Middle frontal gyrus (tissue), 1 donor: ENCODE results near the gene FRAT1.

Source experiments
- DNase-seq: peaks from one replicate; pipeline ENCODE4 v3.0.0-alpha.2; 2015; ENCODE audit warnings: low spot score; ENCODE audit errors: extremely low spot score

Gene FRAT1

DNA sequence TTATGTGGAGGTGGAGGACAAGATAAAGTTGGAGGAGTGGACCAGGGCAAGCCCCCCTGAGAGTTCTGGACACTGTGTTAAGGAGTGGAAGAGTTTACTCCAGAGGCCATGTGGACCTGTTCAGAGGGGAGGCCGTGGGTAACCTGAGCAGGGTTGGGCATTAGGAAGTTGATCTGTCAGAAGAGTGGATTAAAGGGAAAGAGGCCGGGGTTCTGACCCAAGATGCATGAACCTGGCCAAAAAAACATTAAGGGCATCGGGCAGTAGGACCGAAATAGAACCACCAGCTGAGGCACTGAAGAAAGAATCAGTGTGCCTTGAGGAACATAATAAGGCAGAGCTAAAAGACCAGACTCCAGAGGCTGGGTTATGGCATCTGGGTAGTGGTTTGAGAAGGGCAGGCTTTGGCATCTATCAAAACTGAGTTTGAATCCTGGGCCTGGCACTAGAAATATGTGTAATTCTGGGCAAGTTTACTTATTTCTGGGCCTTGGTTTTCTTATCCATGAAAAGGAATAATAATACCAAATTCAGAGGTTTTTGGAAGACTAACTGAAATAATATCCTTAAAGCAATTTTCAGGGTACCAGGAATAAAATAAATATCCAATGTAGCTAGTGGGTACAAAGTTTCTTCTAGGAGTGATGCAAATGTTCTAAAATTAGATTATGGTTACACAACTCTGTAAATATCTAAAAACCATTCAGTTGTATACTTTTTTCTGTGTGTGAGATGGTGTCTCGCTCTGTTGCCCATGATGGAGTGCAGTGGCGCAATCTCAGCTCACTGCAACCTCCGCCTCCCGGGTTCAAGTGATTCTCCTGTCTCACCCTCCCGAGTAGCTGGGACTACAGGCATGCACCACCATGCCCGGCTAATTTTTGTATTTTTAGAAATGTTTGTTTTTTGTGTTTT lies 10.9 kb upstream of the FRAT1 start:
- no peak for DNase-seq

DNA sequence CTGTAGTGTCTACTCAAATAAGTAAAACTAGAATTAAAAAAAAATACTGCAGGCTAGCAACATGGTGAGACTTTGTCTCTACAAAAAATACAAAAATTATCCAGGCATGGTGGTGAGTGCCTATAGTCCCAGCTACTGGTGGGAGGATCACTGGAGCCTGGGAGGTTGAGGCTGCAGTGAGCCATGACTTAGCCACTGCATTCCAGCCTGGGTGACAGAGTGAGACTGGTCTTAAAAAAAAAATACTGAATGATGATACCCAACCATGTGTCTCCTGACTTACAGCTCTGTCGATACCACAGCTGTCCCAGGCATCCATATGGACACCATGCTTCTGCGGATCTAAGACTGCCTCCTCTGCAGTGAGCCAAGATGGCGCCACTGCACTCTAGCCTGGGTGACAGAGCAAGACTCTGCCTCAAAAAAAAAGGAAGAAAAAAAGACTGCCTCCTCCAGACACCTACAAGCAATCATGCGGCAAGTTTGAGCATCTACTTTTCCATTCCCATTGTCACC lies 7.9 kb upstream of the FRAT1 start:
- no peak for DNase-seq

DNA sequence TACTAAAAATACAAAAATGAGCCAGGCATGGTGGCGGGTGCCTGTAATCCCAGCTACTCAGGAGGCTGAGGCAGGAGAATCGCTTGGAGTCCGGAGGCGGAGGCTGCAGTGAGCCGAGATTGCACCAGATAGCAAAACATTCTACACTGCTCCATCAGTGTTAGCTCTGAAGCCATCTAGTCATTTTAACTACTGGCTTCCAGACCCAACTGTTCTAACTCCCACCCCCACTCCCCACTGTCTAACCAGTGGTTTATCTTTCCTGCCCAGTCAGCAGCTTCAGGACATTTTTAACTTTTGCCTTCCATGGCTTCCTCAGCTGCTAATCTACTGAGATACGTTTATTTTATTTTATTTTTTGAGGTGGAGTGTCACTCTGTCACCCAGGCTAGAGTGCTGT lies 6.2 kb upstream of the FRAT1 start:
- no peak for DNase-seq

DNA sequence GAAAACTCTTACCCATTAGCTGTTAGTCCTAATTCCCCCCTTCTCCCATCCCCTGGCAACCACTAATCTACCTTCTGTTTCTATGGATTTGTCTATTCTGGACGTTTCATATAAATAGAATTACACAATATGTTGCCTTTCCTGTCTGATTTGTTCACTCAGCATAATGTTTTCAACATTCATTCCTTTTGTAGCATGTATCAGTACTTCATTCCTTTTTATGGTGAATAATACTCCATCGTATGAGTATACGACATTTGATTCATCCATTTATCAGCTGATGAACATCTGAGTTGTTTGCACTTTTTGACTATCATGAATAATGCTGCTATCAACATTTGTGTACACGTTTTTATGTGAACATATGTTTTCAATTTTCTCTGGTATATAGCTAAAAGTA lies 4.4 kb upstream of the FRAT1 start:
- no peak for DNase-seq

DNA sequence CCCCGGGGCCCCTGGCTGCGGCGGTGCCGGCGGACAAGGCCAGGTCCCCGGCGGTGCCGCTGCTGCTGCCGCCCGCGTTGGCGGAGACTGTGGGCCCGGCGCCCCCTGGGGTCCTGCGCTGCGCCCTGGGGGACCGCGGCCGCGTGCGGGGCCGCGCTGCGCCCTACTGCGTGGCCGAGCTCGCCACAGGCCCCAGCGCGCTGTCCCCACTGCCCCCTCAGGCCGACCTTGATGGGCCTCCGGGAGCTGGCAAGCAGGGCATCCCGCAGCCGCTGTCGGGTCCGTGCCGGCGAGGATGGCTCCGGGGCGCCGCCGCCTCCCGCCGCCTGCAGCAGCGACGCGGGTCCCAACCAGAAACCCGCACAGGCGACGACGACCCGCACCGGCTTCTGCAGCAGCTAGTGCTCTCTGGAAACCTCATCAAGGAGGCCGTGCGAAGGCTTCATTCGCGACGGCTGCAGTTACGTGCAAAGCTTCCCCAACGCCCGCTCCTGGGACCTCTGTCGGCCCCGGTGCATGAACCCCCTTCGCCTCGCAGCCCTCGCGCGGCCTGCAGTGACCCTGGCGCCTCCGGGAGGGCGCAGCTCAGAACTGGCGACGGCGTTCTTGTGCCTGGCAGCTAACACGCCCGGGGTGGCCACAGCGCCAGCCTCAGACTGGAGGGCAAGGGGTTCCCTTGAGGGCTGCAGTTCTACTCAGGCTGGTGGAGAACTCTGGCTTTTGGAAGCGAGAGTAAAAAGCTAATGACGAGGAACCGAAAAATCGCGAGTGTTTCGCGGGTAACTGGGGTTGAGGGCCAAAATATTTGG lies 804 bp downstream of the FRAT1 start:
- no peak for DNase-seq

DNA sequence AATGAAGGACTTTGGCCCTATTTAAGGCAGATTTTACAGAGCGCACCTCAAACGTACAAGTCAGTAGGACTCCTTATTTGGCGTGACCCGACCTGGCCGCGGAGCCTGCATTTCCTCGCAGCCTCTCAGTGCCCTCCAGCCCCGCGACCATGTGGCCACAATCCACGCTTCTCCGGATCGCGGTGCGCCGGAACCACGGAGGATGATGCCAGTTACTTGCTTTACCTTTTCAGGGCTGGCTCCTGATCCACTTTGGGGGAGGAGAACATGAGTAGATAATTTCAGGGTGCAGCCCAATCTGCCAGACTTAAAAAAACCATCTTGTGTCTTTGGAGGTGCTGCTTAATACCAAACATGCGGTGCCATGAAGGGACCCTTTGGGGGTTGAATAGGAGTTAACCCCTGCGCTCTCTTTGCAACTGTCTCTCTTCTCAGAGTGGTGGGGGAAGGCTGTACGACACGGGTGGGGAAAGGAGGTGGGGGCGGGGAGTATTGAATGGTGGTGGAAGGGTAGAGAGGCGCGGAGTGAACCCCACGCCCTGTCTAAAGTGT lies 1.5 kb downstream of the FRAT1 start:
- no peak for DNase-seq

DNA sequence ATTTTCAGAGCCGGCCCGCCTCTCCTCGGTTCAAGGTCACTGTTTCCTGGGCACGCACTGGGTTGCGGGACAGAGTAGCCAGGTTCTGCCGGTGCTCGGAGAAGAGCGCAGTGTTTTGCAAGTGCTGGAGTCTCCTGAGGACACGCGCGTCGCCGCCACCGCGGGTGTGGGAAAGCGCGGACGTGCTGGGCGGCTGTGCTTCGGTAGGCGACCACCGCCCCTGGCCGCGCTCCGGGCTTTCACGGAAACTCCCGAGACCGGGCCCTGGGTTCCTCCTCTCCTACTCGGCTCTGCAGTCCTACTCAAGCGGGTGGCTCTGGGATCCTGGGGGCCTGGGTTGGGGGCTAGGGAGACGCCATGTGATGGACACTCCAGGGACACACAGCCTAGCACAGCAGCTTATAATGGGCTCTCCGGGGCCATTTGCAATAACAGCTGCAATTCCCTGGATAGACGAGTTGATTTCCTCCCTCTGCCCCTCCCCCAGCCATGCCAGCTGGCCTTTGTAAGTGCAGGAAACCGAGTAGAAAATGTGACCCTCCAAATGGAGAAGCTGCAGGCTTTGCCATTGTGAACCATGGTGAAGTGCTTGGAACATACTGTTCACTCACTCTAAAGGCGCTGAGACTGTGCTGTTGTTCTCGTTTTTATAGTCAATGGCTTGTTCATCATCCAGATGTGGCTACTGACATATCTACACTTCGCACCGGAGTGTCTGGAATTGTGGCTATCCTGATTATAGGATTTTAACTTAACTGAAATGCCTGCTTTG lies 2.1 kb downstream of the FRAT1 start:
- no peak for DNase-seq

DNA sequence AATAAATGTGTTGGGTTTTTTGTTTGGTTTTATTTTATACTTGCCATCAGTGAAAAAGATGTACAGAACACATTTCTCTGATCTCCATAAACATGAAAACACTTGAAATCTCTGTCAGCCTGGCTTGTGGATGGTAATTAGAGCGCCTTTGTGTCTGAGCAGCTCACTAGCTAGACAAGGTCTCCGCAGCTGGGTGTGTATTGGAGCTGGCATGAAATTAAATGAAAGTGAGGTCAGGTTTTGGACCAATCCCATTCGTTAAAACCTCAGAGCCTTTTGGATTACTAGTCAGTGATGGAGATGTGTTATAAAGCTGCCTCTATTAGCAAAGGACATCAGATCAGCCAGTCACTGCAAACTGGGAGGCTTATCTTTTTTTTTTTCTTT lies 2.7 kb downstream of the FRAT1 start:
- no peak for DNase-seq

DNA sequence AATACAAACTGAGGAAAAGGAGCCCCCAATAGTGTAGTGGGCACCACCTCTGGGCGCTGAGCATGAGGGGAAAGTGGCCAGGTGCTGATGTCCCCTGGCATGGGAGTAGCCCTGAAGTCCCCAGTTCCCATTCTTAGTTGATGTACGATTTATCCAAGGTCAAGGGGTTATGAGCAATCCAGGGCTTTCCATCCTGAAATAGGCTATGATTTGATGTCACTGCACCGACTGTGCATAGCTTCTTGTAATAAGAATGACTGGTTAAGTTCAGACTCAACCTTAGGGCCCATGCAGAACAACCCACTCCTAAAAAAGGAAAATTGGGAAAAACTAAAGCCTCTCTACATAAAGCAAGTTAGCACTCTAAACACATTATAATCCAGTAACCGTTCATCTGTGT lies 4.4 kb downstream of the FRAT1 start:
- DNase-seq = no peak

DNA sequence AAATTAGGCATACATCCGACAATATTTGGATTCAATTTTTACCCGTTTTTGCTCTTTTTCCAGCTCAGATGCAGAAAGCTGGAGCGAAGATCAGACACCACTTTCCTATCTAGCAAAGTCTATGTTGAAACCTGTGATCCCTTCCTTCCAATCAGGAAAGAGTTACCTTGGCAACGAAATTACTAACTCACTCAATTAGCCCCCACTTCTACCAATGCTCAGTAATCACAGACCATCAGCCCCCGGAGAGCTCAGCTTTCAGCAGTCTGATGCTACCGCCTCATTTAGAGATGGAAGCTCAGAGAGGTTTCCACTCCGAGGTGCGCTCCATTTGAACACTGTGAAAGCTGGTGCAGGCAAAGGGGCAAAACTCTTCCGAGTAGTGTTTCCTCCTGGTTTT lies 6.7 kb downstream of the FRAT1 start:
- DNase-seq = no peak

DNA sequence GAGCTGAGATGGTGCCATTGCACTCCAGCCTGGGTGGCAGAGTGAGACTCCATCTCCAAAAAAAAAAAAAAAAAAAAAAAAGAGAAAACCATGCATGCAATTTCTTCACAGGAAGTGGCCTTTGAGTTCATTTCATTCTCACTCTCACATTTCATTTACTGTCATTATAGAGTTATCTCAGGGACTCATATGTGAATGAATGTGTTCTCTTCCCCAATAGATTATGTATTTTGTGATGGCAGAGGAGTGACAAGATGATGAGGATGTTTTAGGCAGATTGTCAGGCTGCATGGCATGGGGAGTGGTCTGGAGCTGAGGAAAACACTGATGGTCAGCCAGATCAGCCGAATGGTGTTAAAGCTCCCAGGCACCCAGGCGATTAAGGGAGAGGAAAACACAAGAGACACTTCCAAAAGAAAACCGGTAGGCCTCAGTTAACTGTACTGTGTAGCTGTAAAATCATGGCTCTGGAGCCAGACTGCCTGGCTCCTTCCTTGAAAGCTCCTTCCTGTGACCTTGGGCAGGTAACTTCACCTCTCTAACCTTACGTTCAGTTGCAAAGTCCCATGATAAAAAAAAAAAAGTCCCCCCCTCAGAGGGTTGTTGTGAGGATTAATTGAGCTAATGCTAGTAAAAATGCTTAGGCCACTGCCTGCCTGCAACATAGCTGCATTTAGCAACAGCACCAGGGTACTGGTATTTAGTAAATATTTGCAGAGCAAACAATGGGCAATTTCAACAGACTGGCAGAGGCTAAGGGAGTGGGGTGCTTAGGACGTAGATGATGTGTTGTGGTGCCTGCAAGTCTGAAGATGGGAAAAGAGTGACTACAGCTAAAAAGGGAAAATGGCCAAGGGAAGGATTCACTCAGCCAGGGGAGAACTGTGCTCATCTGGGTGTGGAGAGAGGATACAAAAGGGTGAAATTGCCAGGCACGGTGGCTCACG lies 8.6 kb downstream of the FRAT1 start:
- no peak for DNase-seq

DNA sequence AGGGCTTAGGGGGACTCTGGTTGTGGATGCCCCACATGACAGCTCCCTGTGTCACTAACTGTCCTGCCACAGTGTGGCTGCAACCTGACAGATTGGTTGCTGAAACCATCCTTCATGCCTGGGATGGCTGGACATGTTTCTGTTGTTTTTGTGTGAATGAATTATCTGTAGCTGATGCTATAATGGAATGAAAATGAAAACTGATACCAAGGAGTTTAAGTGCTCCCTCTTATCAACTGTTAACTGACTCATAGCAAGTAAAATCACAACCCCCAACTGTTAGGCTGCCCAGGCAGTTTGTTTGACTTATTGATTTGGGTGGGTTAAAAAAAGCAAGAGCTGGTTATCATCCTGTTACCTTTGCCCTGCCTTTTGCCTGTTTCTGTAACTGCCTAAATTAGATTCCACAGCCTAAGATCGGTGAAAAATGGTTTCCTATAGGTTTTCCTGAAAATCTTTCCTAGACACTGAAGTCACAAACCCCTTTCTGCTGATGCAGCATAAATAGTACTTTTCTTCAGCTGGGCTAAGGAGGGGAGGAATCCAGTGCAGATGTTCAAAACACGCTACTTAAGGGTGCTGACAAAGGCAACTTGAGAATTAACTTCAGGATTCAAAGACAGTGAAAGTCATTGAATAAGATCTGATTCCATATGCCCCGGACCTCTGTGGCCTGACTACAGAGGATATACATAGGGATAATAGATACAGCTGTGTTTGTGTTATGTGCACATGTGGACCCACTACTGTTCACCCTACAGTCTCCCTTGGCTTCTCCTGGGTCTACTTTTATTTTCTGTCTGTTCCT lies 9.8 kb downstream of the FRAT1 start:
- DNase-seq = no peak

DNA sequence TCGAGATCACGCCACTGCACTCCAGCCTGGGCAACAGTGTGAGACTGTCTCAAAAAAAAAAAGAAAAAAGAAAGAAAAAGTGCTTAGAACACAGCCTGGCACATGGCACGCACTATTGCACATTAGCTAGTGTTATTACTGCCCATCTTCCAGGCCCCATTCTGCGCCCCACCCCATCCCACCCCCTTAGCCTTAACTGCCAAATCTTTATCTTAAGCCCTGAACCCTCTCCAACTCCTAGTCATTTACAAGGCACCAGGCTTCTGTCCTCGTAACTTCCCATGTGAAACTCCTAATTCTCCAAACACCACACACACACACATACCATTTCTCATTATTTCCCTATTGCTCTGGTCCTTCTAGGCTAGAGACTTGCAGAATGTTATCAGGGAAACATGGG lies 10.7 kb downstream of the FRAT1 start:
- DNase-seq = no peak

DNA sequence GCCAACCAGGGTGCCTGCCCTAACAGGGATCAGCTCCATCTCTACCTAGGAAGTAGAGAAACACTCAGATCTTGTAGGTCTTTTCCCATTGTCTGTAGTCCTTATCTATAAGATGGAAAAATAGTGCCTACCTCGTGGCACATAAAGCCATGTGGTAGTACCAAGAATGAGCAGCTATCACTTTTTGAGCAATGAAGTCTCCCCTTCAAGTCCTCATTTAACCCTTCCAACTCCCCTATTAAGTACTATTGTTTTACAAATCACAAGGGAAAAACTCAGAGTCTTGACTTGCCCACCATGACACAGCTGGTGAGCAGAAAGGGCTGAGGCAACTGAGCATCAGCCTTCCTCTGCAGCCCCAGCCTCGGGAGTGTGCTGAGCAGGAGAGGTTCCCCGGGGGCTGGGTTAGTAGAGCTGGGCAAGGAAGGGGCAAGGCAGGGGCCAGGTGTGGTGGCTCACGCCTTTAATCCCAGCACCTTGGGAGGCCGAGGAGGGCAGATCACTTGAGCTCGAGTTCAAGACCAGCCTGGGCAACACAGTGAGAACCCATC lies 12.2 kb downstream of the FRAT1 start:
- DNase-seq = no peak

DNA sequence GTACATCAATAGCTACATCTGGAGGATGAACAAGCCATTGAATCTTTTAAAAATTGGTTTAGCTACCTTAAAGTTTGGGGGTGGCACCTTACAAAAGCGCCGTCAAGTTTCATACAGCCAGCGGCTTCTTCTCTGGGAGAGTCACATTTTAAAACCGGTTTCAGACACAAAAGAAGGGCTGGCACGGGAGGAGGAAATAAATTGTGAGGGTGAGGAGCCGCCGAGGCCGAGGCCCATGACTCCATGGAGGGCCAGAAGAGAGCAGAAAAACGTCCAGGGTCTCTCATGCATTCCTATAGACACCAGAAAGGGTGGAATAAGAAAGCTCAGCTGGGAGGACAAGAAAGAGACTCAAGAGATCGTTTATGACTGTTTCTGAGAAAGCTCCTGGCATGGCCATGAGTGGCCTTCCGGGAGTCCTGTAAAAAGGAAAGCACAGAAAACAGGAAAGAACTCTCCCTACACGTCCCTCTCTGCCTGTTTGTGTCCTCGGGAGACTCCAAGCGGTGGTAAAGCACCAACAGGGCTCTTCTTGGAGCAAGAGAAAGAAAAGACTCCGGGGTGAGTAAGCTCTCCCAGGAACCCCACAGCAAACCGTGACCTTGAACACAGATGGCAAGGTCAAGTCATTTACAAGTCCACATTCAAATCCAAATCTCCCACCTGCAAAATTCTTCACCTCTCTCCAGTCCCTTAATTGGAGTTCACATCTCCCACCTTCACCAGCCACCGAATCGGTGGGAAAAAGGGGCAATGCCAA lies 13.7 kb downstream of the FRAT1 start:
- DNase-seq = peak; percentile 68

DNA sequence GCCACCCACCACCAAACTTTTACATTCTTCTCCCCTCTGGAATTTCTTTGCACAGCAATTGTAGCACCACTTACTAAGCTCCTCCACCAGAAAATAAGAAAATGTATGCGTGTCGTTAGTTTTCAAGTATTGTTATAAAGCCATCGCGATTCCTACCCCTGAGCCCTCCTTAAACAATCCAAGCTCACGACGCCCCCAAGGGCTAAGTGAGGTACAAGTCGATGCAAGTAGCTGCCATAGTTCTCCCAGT lies 14.2 kb downstream of the FRAT1 start:
- DNase-seq = no peak

DNA sequence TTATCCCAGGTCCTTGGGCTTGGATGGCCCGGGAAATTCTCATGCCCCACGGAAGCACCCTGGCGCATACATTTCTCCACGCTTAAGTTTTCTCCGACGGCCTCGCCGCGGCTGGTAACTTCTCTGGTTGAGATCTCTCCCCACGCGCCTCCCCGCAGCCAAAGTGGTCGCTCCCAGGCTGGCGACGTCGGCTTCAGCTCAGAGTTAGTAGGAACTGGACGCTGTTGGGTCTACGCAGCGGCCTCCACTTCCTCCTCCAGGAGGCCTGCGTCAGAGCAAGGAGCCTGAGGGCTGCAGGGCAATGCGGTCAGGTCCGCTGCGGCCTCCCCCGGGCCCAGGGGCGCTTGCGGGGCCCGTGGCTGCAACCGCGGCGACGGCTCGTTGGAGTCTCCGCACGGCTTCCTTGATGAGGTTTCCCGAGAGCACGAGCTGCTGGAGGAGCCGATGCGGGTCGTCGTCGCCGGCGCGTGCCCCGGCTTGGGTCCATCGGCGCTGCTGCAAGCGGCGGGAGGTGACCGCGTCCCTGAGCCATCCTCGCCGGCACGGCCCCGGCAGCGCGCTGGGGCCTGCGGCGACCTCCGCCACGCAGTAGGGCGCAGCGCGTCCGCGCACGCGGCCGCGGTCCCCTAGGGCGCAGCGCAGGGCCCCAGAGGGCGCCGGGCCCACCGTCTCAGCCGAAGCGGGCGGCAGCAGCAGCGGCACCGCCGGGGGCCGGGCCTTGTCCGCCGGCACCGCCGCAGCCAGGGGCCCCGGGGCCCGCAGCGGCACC lies 14.7 kb downstream of the FRAT1 start:
- DNase-seq = no peak
